DND-41 (cell line): Measurements from ENCODE around the gene EML6.

Experiments used
- CTCF ChIP-seq: IDR thresholded peaks from 2 replicates; pipeline ENCODE4 v1.5.1; 2012; ENCODE audit warnings: borderline replicate concordance, low read length, moderate library complexity, mild to moderate bottlenecking; ENCODE audit not compliant: poor library complexity, severe bottlenecking; ENCODE audit errors: extremely low read depth
- EZH2 ChIP-seq: IDR thresholded peaks from 3 replicates; pipeline ENCODE4 v1.6.1; 2012; ENCODE audit warnings: borderline replicate concordance, low read depth, mild to moderate bottlenecking, moderate library complexity, low read length, inconsistent platforms; ENCODE audit not compliant: severe bottlenecking

DNA sequence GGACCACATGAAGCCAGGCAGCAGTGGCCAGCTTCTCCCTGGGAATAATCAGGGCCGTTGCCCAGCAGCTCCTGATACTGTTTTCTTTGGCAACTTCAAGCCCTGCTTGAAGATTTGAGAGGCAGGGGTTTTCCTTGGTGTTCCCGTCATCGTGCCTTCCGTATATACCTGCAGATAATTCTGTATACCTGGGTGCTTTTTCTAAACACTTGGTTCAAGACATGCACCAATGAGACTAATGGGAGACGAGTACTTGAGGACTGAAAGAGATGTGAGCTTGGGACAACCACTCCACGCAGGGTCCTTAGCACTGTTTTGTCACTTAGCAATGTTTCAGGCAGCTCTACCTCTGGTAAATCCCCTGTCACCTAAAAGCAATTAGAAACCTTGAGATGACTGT, 208.0 kb downstream of the EML6 start:
- TF ChIP-seq CTCF = no peak
- TF ChIP-seq EZH2 = no peak
